ENCODE results near the gene CPT2. TPM values are rescaled to one million over a fixed set of nuclear protein-coding genes. Genes with fewer than 3 reads are reported as not detected.

CPT2 gene
- total RNA-seq, 1 donor from 2014 or later: 24.8 TPM

DNA sequence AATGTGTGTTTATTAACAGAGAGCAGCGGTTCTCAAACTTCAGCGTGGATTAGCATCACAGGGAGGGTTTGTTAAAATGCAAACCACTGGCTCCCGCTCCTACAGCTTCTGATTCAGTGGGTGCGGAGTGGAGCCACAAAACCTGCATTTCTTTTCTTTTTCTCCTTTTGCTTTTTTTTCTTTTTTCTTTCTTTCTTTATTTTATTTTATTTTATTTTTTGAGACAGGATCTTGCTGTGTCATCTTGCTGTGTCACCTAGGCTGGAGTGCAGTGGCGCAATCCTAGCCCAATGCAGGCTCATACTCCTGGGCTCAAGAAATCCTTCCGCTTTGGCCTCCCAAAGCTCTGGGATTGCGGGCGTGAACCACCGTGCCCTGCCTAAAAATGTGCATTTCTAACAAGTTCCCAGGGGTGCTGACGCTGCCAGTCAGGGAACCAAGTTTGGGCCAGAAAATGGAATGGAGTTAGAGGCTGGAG is 33.3 kb upstream of the CPT2 start:
- TF ChIP-seq CTCF (IDR thresholded peaks at IDR 0.05): no peak
- H3K27me3 ChIP-seq: no peaks in the 10 kb centered on the region
- intact Hi-C loops (cut with DNase I): no loop called here

DNA sequence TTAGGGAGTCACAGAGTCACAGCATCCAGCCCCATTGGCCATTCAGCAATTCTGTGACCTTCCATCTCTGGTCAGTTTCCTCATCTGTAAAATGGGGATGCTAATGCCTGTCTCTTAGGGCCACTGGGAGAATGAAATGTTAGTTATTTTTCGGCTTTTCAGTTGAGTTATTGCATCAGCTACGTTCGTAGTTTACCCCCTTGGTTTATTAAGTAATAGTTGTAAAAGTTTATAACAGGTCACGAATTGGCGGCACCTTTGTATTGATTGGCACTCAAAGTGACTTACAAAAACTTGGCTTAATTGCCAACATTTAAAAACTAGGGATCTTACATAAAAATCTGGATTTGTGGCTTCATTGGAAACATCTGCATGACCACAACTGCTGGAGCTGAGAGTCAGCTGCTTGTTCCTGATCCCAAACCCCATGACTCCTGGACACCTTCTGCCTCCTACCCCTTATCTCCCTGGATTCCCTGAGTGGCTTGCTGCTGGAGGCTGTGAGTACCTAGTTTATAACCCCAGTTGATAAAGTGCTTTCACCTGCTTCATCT is 31.1 kb upstream of the CPT2 start:
- Histone ChIP-seq H3K27ac (no peak overlapping the region), H3K4me3 (no peak overlapping the region), H3K27me3 (no peaks in the 10 kb centered on the region), H3K4me1 (no peaks in the 10 kb centered on the region), H3K36me3 (no peaks in the 10 kb centered on the region), H3K9me3 (no peaks in the 10 kb centered on the region)
- DNase-seq (ENCODE audit: low spot score in 2 of 2): peak in 1 of 2 donors; percentile 47
- intact Hi-C loops (cut with DNase I): no loop called here
- no peak for TF ChIP-seq CTCF (IDR thresholded peaks at IDR 0.05)

More for the DNA sequence above, 33.3 kb upstream of the CPT2 start:
- Histone ChIP-seq H3K36me3 (no peaks in the 10 kb centered on the region), H3K4me3 (no peak overlapping the region), H3K4me1 (no peaks in the 10 kb centered on the region), H3K9me3 (no peaks in the 10 kb centered on the region), H3K27ac (no peak overlapping the region)
- DNase-seq (ENCODE audit: low spot score in 2 of 2): no peak

DNA sequence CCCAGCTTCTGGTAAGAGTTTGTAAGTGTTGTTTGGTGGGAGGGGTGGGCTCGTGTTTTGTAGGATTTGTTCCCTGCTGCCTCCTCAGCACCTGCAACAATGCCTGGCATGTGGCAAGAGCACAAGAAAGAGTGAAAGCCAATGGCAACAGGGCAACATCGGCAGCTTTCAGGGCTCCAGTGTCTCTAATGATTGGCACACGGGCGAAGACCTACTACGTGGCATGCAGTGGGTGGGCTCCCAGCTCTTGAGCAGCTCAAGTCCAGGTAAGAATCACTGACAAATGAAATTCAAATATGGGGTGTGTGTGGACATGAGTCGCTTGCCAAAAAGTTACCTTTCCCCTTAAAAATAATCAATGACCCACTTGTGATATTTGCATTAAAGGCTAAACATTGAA is 30.3 kb upstream of the CPT2 start:
- intact Hi-C loops (cut with DNase I): no loop called here
- Histone ChIP-seq H3K4me1 (no peaks in the 10 kb centered on the region), H3K4me3 (no peak overlapping the region), H3K27ac (no peak overlapping the region), H3K36me3 (no peaks in the 10 kb centered on the region), H3K9me3 (no peaks in the 10 kb centered on the region), H3K27me3 (no peaks in the 10 kb centered on the region)
- no peak for TF ChIP-seq CTCF (IDR thresholded peaks at IDR 0.05)
- peak in 1 of 2 donors; percentile 34 for DNase-seq (ENCODE audit: low spot score in 2 of 2)

DNA sequence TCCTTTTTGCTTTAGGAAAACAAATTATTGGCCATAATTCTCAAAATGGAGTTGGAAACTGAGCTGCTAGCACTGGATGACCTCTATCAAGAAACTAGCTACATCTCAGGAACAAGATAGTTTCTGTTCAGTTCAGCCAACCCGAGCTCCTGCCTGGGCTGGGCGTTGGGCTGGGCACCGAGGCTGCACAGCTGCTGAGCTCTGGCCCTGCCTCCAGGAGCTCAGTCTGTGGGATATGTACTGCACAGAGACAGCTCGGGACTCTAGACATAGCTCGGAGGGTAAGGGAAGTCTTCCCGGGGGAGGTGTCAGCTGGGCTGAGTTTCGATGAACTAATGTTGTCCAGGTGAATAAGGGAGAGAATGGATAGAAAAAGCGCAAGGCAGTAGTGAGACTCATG is 29.7 kb upstream of the CPT2 start:
- intact Hi-C loops (cut with DNase I): no loop called here
- H3K4me3 ChIP-seq: no peak overlapping the region
- no peaks in the 10 kb centered on the region for H3K27me3 ChIP-seq
- no peaks in the 10 kb centered on the region for H3K9me3 ChIP-seq
- peak in 1 of 2 donors; percentile 40 for DNase-seq (ENCODE audit: low spot score in 2 of 2)
- no peak overlapping the region for H3K27ac ChIP-seq
- H3K36me3 ChIP-seq: no peaks in the 10 kb centered on the region
- TF ChIP-seq CTCF (IDR thresholded peaks at IDR 0.05): no peak
- peaks cover 0 to 2% of the 10 kb centered on the region in 2 donors for H3K4me1 ChIP-seq

DNA sequence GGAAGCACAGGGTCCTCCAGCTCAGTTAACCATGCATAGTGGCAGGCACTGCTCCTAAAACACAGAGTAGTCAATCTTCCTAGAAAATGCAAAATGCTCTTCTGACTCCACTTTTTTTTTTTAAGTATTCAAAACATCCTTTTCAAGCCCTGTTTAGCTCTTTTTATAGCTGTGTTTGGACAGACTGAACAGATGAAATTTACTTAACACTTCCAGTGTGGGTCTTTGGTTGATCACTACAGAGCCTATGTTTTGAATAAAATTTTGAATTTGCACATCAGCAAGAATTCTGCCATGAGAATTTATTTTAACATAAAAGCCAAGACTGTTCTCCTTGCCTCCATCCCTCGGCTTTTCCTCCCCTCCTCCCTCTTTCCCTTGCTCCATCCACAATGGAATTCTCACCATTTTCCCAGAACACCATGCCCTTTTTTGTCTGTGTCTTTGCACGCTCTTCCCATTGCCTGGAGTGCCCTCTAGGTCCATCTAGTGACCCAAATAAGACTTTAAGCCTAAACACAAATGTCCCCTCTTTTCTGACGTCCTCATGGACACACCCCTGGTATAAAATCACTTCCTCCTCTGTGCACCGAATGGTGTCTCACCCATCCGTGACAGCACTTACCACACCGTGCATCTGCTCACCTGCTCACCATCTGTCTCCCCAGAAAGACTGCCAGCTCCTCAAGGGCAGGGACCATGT is 24.0 kb upstream of the CPT2 start:
- H3K4me3 ChIP-seq: no peak overlapping the region
- no peaks in the 10 kb centered on the region for H3K27me3 ChIP-seq
- H3K36me3 ChIP-seq: no peaks in the 10 kb centered on the region
- no peaks in the 10 kb centered on the region for H3K9me3 ChIP-seq
- H3K27ac ChIP-seq: no peak overlapping the region
- TF ChIP-seq CTCF (IDR thresholded peaks at IDR 0.05): peak in 1 of 3 experiments; percentile 22
- H3K4me1 ChIP-seq: peaks cover 0 to 15% of the 10 kb centered on the region in 2 donors
- intact Hi-C loops (cut with DNase I): no loop called here
- DNase-seq (ENCODE audit: low spot score in 2 of 2): no peak
